ENCODE data around the gene AUTS2.

- TF ChIP-seq CTCF (IDR thresholded peaks at IDR 0.05) (no peak), POLR2AphosphoS5 (IDR thresholded peaks at IDR 0.05; ENCODE audit: insufficient read depth in 1 of 2, low read depth in 1 of 2) (no peak)
Observed at GRCh38 chr7:69787736-69788431, 189.6 kb downstream of the AUTS2 start.

All from vagina (tissue), 2 donors.